Peyer's patch (tissue), 4 donors: Measurements from ENCODE around the gene EYS. TPM values are rescaled to one million over a fixed set of nuclear protein-coding genes. Genes with fewer than 3 reads are reported as not detected.

Experiments
- DNase-seq, 3 donors: peaks; one replicate each; pipeline ENCODE4 v3.0.0-alpha.2; 2017 to 2019
- H3K27ac ChIP-seq, 4 donors: fragments of 200-600 bp; sonication (generic); one replicate each; pipeline ENCODE4 v1.5.1; 2016 to 2019
- H3K27me3 ChIP-seq, 2 donors: fragments of 200-600 bp; sonication (generic); one replicate each; pipeline ENCODE4 v1.5.1; 2019
- H3K36me3 ChIP-seq, 3 donors: fragments of 200-600 bp; sonication (generic); one replicate each; pipeline ENCODE4 v1.5.1; 2016 to 2019
- H3K4me1 ChIP-seq, 4 donors: fragments of 200-600 bp; sonication (generic); one replicate each; pipeline ENCODE4 v1.5.1; 2016 to 2019
- H3K4me3 ChIP-seq, 4 donors: fragments of 200-600 bp; sonication (generic); 1 replicate in 3 of 4; 2 replicates in 1 of 4; pipeline ENCODE4 v1.5.1; 2016 to 2019; ENCODE audit warnings: mild to moderate bottlenecking in 1 of 4
- H3K9me3 ChIP-seq, 4 donors: fragments of 200-600 bp; sonication (generic); one replicate each; pipeline ENCODE4 v1.5.1; 2016 to 2019; ENCODE audit warnings: mild to moderate bottlenecking in 1 of 4
- CTCF ChIP-seq, 6 experiments: fragments of 450-650 bp in 4 of 6; fragments of 200-600 bp in 2 of 6; sonication (generic) in 1 of 6; IDR thresholded peaks; one replicate each; pipeline ENCODE4 v1.5.1; 2017 to 2019; ENCODE audit warnings: antibody characterized with exemption in 6 of 6, mild to moderate bottlenecking in 3 of 6, moderate library complexity in 1 of 6
- POLR2A ChIP-seq, 2 donors: fragments of 450-650 bp; IDR thresholded peaks; one replicate each; pipeline ENCODE4 v1.5.1; 2017; ENCODE audit warnings: antibody characterized with exemption in 2 of 2, mild to moderate bottlenecking in 2 of 2, moderate library complexity in 2 of 2
- total RNA-seq, 4 donors: library from RNA; depleted of rRNA; stranded (reverse); fragments of >200 nt; gene quantifications; one replicate each; pipeline ENCODE4 v1.1.0, GENCODE V29; 2016

The EYS gene
- total RNA-seq, 4 donors from 2014 or later: 0.13 to 1.5 (median 0.35) TPM; not detected in 1

GRCh38 chr6:64217721-64218620 lies 1489.1 kb downstream of the EYS start:
- no peaks in the 10 kb centered on the region for H3K36me3 ChIP-seq
- TF ChIP-seq POLR2A (IDR thresholded peaks at IDR 0.05) (no peak), CTCF (IDR thresholded peaks at IDR 0.05) (no peak)
- H3K9me3 ChIP-seq: no peaks in the 10 kb centered on the region
- H3K4me3 ChIP-seq: no peak overlapping the region
- no peaks in the 10 kb centered on the region for H3K27me3 ChIP-seq
- no peak for DNase-seq
- H3K4me1 ChIP-seq: no peaks in the 10 kb centered on the region
- no peak overlapping the region for H3K27ac ChIP-seq

- no peak overlapping the region for H3K27ac ChIP-seq
- no peak for DNase-seq
- H3K4me3 ChIP-seq: no peak overlapping the region
- H3K9me3 ChIP-seq: no peaks in the 10 kb centered on the region
- H3K4me1 ChIP-seq: no peaks in the 10 kb centered on the region
- H3K36me3 ChIP-seq: no peaks in the 10 kb centered on the region
- TF ChIP-seq CTCF (IDR thresholded peaks at IDR 0.05) (no peak), POLR2A (IDR thresholded peaks at IDR 0.05) (no peak)
- no peaks in the 10 kb centered on the region for H3K27me3 ChIP-seq
These were observed 1492.7 kb downstream of the EYS start for GRCh38 chr6:64214373-64214772.

GRCh38 chr6:64213697-64214096 lies 1493.3 kb downstream of the EYS start:
- H3K27me3 ChIP-seq: no peaks in the 10 kb centered on the region
- H3K9me3 ChIP-seq: no peaks in the 10 kb centered on the region
- H3K27ac ChIP-seq: no peak overlapping the region
- TF ChIP-seq POLR2A (IDR thresholded peaks at IDR 0.05): no peak
- TF ChIP-seq CTCF (IDR thresholded peaks at IDR 0.05): no peak
- no peak for DNase-seq
- no peak overlapping the region for H3K4me3 ChIP-seq
- no peaks in the 10 kb centered on the region for H3K36me3 ChIP-seq
- H3K4me1 ChIP-seq: no peaks in the 10 kb centered on the region

GRCh38 chr6:64197246-64197645 lies 1509.8 kb downstream of the EYS start:
- DNase-seq: no peak
- TF ChIP-seq POLR2A (IDR thresholded peaks at IDR 0.05) (no peak), CTCF (IDR thresholded peaks at IDR 0.05) (no peak)
- Histone ChIP-seq H3K4me3 (no peak overlapping the region), H3K9me3 (no peaks in the 10 kb centered on the region), H3K36me3 (no peaks in the 10 kb centered on the region), H3K27ac (no peak overlapping the region), H3K4me1 (no peaks in the 10 kb centered on the region), H3K27me3 (no peaks in the 10 kb centered on the region)

GRCh38 chr6:64186592-64186991 lies 1520.4 kb downstream of the EYS start:
- DNase-seq: no peak
- no peaks in the 10 kb centered on the region for H3K4me1 ChIP-seq
- H3K4me3 ChIP-seq: no peak overlapping the region
- H3K27ac ChIP-seq: no peak overlapping the region
- H3K9me3 ChIP-seq: no peaks in the 10 kb centered on the region
- H3K36me3 ChIP-seq: no peaks in the 10 kb centered on the region
- TF ChIP-seq POLR2A (IDR thresholded peaks at IDR 0.05): no peak
- TF ChIP-seq CTCF (IDR thresholded peaks at IDR 0.05): no peak
- no peaks in the 10 kb centered on the region for H3K27me3 ChIP-seq
